ENCODE measurements around the gene PKD1.
"Not testable (repeated sequence)": the region's sequence is repeated elsewhere in the genome, so short reads cannot be mapped to it uniquely, and the experiment has no call there.

Gene PKD1

DNA sequence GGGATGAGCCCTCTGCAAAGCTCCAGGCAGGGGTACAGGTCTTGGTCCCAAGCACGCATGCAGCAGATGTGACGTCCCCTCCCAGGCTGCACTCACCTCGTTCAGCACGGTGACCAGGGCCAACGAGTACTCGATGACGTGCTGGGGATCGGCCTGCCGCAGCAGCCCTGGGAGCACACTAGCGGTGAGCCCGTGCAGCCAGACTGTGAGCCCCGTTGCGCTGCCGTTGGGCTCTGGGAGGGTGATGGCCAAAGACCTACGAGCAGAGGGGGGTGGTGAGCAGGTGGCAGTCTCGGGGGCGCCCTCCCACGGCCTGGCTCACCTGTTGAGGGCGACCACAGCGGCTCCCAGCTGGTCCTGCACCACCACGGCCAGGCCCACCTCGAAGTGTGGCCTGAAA, 29.9 kb downstream of the PKD1 start:
- not testable (repeated sequence) for H3K9me3 Mint-ChIP-seq; H3K4me3 Mint-ChIP-seq; H3K27ac Mint-ChIP-seq; H3K27me3 Mint-ChIP-seq (ENCODE audit: low read depth); H3K4me1 Mint-ChIP-seq
- peaks cover 11% of the 10 kb centered on the region for H3K36me3 Mint-ChIP-seq (ENCODE audit: low read depth)

- H3K4me3 Mint-ChIP-seq, H3K27ac Mint-ChIP-seq: not testable (repeated sequence)
Observed at GRCh38 chr16:2105291-2105690, 30.4 kb downstream of the PKD1 start.

GRCh38 chr16:2104464-2104863, 31.2 kb downstream of the PKD1 start:
- not testable (repeated sequence) for H3K9me3 Mint-ChIP-seq; H3K4me3 Mint-ChIP-seq; H3K27ac Mint-ChIP-seq; H3K4me1 Mint-ChIP-seq; H3K27me3 Mint-ChIP-seq (ENCODE audit: low read depth)
- peaks cover 11% of the 10 kb centered on the region for H3K36me3 Mint-ChIP-seq (ENCODE audit: low read depth)

More at GRCh38 chr16:2105291-2105690, 30.4 kb downstream of the PKD1 start:
- not testable (repeated sequence) for H3K9me3 Mint-ChIP-seq; H3K27me3 Mint-ChIP-seq (ENCODE audit: low read depth); H3K4me1 Mint-ChIP-seq
- peaks cover 11% of the 10 kb centered on the region for H3K36me3 Mint-ChIP-seq (ENCODE audit: low read depth)

DNA sequence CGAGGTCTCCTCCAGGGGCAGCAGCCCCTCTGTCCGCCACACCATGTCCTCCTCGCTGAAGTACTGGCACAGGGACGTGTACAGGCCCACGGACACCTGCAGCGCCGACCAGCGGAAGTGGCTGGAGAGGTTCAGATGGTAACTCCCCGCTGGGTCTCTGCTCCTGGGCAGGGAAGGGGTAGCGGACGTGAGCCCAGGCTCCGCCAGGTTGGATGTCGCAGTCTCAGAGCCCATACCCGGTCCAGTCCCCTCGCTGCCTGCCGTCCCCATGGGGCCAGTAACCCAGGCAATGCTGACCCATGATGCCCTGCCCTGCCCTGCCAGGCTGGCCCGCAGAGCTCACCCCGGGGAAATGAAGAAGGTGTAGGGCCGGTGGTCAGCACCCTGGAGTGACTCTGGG, 33.2 kb downstream of the PKD1 start:
- no peaks in the 10 kb centered on the region for H3K4me1 Mint-ChIP-seq
- H3K4me3 Mint-ChIP-seq: no peak overlapping the region
- TF ChIP-seq, protein P1, sequence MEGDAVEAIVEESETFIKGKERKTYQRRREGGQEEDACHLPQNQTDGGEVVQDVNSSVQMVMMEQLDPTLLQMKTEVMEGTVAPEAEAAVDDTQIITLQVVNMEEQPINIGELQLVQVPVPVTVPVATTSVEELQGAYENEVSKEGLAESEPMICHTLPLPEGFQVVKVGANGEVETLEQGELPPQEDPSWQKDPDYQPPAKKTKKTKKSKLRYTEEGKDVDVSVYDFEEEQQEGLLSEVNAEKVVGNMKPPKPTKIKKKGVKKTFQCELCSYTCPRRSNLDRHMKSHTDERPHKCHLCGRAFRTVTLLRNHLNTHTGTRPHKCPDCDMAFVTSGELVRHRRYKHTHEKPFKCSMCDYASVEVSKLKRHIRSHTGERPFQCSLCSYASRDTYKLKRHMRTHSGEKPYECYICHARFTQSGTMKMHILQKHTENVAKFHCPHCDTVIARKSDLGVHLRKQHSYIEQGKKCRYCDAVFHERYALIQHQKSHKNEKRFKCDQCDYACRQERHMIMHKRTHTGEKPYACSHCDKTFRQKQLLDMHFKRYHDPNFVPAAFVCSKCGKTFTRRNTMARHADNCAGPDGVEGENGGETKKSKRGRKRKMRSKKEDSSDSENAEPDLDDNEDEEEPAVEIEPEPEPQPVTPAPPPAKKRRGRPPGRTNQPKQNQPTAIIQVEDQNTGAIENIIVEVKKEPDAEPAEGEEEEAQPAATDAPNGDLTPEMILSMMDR (IDR thresholded peaks at IDR 0.05; ENCODE audit: unreplicated experiment in 3 of 3): no peak
- H3K27ac Mint-ChIP-seq: no peak overlapping the region
- H3K9me3 Mint-ChIP-seq: no peaks in the 10 kb centered on the region
- no peaks in the 10 kb centered on the region for H3K27me3 Mint-ChIP-seq (ENCODE audit: low read depth)
- peaks cover 12% of the 10 kb centered on the region for H3K36me3 Mint-ChIP-seq (ENCODE audit: low read depth)

GRCh38 chr16:2101581-2101980, 34.1 kb downstream of the PKD1 start:
- H3K4me3 Mint-ChIP-seq; H3K9me3 Mint-ChIP-seq; H3K4me1 Mint-ChIP-seq; H3K27me3 Mint-ChIP-seq (ENCODE audit: low read depth); H3K27ac Mint-ChIP-seq: not testable (repeated sequence)
- peaks cover 15% of the 10 kb centered on the region for H3K36me3 Mint-ChIP-seq (ENCODE audit: low read depth)

DNA sequence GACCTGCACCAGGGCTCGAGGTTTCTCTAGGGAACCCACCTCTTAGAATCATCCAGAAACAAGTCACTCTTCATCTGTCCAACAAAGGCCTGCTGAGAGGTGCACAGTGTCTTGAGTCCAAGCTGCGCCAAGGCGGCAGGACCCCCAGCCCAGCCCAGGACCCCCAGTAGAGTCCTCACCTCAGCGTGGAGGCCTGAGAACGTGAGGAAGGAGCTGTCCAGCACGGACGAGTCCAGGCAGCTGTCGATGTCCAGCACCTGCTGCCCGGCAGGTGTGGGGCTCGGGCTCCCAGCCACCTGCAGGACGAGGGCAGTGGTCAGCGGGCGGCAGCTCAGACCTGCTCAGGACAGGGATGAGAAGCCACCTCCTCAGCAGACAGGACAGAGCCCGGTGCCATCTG, 38.0 kb downstream of the PKD1 start:
- H3K9me3 Mint-ChIP-seq; H3K27ac Mint-ChIP-seq; H3K27me3 Mint-ChIP-seq (ENCODE audit: low read depth); H3K4me3 Mint-ChIP-seq; H3K4me1 Mint-ChIP-seq: not testable (repeated sequence)
- peaks cover 33% of the 10 kb centered on the region for H3K36me3 Mint-ChIP-seq (ENCODE audit: low read depth)

DNA sequence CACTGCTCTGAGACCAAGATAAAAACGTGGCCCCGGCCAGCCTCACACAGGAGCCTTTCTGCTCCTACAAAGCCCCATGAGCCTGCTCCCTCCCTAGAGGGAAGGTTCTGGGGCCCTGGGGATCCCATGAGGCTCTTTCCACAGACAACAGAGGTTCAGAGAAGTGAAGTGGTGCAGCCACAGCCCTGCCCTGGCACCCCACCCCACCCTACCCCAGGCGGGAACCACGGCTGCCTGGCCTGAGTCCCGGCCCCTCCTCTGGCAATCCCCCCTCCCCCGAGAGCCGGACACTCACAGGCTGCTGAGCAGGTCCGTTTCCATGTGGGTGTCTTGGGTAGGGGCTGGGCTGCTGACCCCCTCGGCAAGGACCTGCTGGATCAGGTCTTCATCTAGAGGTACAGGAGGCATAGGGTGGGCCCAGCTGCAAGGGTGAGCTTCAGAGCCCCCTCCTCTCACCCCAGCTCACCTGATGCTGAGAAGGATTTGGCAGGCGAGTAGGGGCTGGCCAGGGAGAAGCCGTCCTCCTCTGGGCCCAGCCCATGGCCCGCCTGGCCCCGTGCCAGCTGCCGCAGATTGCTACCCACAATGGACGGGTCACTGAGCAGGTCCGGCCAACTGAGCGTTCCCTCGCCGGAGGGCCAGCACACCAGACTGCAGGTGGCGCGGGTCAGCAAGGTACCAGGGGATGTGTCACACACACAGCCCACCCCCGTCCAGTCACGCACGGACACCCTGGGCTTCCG, 38.7 kb downstream of the PKD1 start:
- H3K36me3 Mint-ChIP-seq (ENCODE audit: low read depth): peaks cover 33% of the 10 kb centered on the region
- H3K27ac Mint-ChIP-seq: no peak overlapping the region
- no peaks in the 10 kb centered on the region for H3K9me3 Mint-ChIP-seq
- H3K4me1 Mint-ChIP-seq: no peaks in the 10 kb centered on the region
- no peaks in the 10 kb centered on the region for H3K27me3 Mint-ChIP-seq (ENCODE audit: low read depth)
- TF ChIP-seq, protein P1 (IDR thresholded peaks at IDR 0.05; ENCODE audit: unreplicated experiment in 3 of 3): no peak
- no peak overlapping the region for H3K4me3 Mint-ChIP-seq

- Mint-ChIP-seq H3K36me3 (ENCODE audit: low read depth) (peaks cover 28% of the 10 kb centered on the region), H3K4me3 (no peak overlapping the region), H3K9me3 (no peaks in the 10 kb centered on the region)
Observed at GRCh38 chr16:2095918-2096582, 39.6 kb downstream of the PKD1 start.

More at GRCh38 chr16:2095918-2096582, 39.6 kb downstream of the PKD1 start:
- no peak overlapping the region for H3K27ac Mint-ChIP-seq
- H3K27me3 Mint-ChIP-seq (ENCODE audit: low read depth): no peaks in the 10 kb centered on the region
- H3K4me1 Mint-ChIP-seq: no peaks in the 10 kb centered on the region
- TF ChIP-seq, protein P1 (IDR thresholded peaks at IDR 0.05; ENCODE audit: unreplicated experiment in 3 of 3): no peak
